Superior temporal gyrus (tissue), 1 donor: Measurements from ENCODE around the gene ABCA1.
"Not testable (repeated sequence)": the region's sequence is repeated elsewhere in the genome, so short reads cannot be mapped to it uniquely, and the experiment has no call there.

Source experiments
- DNase-seq: peaks from one replicate; pipeline ENCODE4 v3.0.0-alpha.2; 2016; ENCODE audit errors: extremely low spot score

The ABCA1 gene

DNA sequence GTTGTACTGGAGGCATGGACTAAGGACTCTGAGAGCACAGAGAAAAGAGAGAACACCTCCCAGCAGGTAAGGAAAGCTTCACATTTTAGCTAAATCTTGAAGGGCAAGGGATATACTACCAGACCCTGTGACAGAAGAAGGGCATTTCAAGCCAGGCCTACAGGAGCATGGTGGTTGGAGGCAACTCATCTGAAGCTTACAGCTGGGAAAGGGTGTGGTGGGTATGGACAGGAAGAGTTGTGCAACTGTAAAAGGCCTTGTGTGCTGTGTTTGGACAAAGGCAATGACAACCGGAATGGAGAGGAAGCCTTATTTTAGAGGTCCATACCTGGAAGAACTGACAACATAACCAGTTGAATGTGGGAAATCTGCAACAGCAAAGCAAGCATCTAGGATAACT is 132.9 kb downstream of the ABCA1 start:
- no peak for DNase-seq

DNA sequence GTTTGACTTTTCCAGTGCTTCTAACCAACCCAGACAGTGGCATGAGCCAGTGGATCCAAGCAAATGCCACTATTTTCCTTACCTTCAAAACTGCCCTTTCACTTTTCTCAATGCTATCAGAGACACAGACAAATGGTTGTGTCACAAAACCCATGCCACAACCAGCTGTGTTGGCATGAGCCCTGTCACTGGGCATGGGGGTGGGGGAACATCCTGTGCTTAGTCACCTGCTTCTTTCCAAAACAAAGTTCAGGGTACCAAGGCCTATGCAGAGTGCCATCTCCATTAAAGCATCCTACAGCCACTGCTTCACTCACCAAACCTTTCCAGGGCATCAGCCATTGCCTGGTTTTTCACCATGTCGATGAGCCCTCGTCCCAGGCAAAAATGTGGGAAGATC is 133.9 kb downstream of the ABCA1 start:
- DNase-seq: no peak

DNA sequence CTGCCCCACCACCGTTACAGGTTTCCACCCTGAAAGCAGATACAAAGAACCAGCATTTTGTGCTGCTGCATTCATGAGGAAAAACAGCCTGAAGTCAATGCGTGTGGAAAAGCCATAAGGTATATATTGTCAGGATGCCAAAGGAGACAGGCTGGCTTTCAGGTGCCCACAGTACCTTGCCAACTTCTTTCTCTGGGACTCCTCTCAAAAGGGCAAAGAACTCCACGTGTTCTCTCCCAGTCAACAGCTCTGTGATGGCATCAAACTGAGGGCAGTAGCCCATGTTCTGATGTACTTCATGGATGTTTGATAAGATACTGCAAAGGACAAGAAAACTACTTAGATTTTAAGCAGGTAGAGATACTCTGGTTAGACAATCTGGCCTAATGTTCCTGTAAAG is 139.7 kb downstream of the ABCA1 start:
- no peak for DNase-seq

DNA sequence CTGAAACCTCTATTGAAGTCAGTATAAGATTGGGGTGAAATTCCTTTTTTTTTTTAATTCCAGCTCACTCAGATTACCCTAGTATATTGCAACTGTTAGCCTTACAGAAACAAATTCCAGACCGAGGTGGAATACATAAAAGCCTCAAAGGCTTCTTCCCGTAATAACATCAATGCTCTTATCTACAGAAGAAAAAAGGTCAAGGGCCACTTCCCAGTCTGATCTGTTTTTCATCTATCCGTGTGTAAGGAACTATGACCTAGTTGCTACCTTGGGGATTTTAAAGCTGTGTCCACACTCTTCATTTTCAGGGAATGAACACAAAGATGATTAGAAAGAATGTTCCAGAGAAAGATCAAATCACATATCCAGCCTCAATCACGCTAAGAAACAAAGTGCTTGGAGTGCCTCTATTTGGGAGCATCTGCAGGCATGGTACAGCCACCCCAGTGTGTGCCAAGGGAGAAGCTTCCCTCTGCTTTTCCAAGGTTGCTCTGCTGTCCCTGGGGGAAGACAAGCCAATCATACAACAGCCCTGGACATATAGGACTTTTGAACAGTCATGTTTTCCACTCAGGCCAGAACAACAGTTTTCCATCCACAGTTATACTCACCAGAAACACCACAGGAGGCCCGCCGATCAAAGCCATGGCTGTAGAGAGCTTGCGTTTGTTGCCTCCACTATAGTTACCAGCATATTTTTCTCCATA is 140.5 kb downstream of the ABCA1 start:
- no peak for DNase-seq

DNA sequence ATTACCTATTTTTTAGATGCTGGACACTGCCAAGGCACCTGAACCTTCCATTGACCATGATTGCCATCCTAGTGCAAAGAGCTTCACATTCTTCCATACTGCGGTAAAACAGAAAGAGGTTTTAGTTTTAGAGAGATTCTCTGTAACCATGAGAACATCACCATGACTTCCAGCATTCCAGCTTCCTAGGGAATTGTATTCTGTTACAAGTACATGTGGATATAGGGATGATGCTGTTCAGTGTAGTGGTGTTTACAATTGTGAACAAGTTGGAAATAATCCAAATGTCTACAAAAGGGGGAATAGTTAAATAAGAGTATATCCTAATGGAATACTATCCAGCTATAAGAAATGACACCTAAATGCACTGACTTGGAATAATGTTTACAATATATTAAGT is 141.7 kb downstream of the ABCA1 start:
- no peak for DNase-seq

DNA sequence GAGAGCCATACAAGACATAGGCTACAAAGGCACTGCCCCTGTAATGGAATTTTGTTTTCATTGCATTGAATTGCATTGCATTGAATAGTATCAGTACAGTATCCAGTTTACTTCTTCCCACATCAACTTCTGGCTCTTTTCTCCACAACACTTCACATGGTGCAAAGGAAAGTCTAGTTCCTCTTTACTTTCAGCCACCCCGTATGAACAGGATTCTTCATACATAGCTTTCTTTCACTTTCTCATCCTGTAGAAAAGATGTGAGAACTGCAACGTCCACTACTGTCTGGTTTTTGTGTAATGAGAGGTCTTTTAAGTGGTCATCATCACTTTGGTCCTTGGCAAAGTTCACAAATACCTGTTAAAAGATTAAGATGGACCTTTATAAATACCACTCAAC is 143.9 kb downstream of the ABCA1 start:
- no peak for DNase-seq

DNA sequence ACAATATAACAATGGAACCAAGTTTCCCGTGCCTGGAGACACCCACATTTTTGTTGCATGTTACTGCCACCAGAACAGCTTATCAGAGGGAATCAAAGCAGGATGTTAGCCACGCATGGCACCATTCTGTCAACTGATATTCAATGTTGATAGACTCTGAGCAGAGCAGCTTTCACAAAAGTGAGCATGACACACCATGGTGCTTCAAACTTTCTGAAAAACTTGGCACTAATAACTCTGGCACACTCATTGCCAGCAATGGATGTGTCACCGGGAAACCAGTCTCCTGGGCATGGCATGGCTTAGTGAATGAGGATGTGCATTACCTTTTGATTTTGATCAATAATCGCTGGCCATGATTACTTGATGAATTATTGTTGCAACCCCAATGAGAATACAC is 144.4 kb downstream of the ABCA1 start:
- no peak for DNase-seq

DNA sequence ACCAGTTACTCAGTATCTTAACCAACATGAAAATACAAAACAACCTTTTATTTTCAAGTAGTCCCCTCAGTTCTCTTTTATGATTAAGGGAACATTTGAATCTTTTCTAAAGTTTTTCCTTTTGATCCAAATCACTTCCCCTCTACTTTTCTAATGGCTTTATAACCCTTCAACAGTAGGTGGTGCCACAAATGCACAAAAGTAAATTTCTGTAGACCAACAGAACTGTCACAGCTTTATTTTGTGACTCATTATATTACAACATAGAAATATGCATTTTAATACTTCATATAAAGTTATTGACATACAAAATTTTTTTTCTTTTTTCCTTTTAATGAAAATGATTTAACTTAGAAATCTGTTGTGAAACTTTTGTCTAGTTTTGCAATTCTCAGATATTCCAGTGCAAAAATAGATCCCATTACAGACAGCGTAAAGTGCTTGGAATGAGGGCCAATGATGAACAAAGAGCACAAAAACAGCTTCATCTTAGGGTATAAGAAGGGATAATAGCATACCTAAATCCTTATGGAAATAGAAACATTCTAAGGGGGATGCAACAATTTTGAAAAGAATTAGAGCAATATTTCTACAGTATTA is 147.1 kb downstream of the ABCA1 start:
- DNase-seq: no peak

DNA sequence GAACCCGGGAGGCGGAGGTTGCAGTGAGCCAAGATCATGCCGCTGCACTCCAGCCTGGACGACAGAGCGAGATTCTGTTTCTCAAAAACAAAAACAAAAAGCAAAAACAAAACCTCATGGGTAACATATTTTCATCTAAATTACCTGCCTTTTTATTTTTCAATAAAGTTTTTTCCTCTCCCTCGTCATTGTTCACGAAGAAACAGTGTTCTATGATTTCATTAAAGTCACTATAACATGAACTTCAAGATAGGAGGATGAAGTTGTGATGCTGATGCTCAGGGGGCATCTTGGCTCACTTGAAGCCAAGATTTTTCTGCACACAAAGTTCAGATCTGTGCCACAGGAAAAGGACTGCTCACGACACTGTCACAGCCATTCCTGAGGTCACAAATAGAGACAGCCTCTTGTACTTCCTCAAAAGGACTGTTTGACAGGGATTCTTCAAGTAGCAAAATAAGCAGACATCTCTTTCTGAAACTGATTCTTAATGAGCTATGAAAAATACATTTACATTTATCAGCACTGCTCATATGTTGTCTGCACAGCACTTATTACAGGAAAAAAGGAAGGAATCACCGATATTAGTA is 147.9 kb downstream of the ABCA1 start:
- DNase-seq: no peak

DNA sequence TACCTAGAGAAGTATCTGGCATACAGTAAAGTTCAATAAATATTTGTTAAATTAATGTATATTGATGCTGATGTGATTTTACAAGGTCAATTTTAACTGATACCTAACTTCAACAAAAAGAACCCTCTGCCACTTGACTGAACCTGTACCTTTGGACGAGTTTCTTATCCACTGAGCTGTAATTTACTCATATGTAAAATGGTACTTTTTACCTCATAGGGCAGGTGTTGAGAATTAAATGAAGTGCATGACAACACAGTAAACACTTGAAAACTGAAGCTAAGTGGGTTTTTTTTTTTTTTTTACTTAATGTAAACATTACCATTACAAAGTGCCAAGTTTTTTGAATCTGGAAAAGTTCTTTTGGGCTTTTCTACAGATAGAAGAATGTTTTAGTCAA is 148.6 kb downstream of the ABCA1 start:
- no peak for DNase-seq

DNA sequence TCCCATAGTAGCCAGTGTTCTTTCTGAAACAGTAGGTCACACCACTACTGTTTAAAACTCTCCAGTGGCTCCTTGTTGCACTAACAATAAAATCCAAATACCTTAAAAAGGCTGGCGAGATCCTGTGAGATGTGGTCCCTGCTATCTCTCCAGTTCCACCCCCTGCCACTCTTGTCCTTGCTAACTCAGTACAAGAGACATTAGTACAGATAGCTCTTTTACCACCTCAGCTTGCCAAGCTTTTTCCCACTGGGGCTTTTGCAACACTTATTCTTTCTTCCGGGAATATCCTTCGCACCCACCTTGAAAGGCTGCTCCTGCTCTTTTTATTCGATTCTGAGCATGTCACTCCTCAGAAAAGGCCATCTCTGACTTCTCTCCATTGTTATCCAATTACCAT is 149.2 kb downstream of the ABCA1 start:
- DNase-seq: no peak

DNA sequence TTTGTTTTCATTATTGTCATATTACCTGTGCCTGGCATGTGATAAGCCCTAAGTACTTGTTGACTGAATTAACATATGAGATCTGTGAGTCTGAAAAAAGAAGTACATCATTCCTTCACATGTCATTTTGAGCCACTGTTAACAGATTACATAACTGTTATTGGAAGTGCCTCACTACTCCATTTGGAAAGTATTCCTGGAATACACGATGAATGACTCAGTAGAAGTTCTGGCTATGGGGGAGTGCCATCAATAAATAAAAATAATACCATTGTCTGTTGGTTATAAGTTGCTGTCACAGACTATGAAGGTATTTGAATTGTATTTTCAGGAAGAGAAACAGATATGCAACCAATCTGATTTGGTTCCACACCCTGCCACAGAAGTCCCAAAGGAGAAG is 151.2 kb downstream of the ABCA1 start:
- DNase-seq: peak; percentile 45

DNA sequence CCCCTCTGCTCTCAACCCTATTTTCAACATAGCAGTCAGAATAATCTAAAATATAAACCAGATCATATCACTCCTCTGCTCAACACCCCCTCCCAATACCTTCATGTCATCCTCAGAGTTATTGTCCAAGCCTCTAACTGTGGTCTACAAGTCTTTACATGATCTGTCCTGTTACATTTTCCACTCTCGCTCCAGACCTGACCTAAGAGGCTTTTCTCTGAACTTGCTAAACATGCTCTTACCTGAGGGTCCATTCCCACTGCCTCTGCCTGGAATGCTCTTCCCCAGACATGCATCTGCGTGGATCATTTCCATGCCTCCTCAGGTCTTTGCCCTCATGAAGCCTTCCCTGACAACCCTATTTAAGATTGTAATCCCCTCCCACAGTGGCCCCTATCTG is 152.0 kb downstream of the ABCA1 start:
- DNase-seq: no peak

DNA sequence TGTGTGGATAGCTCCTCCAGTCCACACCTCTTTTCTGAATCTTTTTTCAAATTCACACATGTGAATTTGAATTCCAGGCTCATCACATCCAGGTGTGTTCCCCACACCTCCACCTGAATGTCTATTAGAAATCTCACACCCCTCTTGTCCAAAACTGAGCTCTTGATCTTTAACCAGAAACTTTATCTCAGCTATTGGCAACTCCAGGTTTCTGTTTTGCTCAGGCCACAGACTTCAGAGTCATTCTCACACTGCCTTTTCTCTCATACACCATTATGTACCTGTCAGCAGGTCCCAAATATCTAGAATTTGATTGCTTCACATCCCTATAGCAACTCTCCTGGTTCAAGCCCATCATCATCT is 152.4 kb downstream of the ABCA1 start:
- no peak for DNase-seq

DNA sequence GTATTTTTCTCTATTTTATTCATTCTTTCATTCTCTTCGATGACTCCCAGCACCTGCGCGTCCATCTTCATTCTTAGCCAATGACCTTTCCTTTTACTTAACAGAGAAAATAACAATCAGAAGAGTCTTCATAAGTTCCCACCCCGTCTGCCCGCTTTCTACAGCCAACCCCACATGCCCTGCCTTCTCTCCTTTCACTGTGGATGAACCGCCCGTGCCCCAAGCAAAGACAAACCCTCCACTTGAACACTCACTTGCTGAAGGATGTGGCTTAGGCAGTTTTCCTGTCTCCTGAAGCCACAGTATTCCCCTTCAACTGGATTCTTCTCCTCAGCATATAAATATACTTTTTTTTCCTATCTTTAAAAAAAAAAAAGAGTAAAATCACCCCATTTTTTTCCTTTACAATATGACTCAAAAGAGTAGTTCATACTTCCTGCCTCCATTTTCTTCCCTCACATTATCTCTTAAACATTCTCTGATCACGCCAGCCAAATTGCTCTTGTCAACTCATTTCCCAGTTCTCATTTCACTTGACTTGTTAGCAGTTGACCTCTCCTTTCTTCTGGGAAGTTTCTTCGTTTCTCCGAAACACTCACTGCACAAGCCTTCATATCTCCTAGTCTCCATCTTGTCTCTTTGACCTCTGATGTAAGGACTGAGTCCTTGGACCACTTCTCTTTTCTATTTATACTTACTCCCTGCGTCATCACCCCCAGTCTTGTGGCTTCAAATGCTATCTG is 153.0 kb downstream of the ABCA1 start:
- no peak for DNase-seq

DNA sequence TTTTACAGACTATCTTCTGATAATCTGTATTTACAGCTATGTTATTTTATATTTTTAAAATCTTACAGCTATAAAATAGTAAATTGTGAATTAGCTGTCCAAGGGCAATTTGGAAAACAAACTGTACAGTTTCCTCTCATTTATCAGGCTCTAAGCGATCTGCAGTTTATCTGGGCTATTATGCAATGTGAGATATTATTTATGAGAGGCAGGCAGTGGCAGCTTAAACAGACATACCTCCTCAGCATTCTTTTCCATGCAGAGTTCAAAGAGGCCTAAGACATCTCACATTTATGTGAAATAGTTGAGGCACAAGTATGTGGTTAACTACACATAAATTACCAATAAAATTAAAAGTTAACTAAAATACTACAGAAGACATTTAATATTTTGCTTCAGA is 153.8 kb downstream of the ABCA1 start:
- no peak for DNase-seq

DNA sequence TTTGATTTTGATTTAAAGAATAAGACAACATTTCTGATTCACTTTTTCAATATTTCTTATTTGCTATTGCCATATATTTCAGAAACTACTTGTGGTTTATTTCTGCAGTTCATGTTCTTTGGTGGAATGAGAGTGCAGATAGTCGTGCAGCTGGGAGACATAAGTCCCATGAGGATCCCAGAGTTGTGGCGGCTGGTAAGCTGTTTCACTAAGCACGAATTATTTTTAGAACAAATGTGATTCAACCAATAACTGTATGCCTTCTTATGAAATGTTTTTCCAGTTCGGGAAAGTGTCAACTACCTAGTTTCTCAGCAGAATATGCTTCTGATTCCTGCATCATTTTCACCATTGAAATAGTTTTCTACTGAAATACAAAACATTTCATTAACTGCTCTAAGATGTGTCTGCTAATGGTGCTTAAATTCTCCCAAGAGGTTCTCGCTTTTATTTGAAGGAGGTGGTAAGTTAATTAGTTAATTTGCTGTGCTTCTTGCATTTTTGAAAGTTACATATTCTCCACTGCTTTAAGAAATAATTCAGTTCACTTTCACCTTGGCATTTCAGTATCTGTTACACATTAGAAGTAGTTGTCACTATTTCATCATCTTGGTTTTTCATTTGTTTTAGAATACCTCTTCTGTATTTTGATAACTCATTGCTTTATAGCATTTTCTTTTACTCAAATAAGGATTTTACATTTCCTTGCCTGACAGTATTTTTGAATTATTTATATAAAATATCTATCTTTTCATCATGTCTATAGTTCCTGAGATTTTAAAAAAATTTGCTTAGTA is 155.0 kb downstream of the ABCA1 start:
- no peak for DNase-seq

DNA sequence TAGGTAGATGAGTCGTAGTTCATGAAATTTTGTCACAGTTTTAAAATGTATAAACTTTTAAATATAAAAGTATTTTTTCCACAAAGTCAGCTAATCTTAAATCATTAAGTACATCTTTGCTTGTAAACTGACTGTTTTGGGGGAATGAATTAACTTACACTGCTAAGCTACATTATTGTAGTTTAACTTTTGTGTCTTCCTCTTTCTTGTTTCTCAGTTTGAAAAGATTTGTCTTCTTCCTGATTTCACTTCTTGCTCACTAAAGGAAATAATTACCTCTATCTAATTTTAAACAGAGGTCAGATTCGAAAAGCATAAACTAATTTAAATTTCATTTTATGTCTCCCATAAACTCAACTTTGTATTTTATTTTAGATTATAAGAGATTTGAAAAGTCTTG is 158.3 kb downstream of the ABCA1 start:
- DNase-seq: no peak

DNA sequence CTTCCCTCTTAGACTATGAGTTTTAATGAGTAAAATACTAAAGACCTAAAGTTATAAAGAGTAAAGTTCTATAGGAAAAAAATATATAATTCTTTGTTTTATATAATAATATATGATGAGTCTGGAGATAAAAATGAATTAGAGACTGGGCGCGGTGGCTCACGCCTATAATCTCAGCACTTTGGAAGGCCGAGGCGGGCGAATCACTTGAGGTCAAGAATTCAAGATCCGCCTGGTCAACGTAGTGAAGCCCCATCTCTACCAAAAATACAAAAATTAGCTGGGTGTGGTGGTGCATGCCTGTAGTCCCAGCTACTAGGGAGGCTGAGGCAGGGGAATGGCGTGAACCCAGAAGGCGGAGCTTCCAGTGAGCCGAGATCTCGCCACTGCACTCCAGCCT is 158.9 kb downstream of the ABCA1 start:
- DNase-seq: not testable (repeated sequence)

DNA sequence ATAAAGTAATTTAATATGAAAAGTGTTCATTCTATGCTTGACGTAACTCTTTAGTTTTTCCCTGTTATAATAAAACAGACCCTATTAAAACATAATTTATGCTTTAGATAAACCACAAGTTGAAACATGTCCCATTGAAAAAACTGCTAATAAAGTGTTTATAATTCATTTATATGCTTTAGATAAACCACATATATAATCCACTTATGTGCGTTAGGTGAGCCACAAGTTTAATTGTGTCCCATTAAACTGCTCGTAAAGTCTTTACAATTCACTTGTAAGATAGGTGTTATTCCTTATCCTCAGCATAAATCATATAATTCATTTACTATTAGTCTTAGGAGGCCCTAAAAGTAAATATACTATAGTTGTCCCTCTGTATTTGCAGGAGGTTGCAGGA is 160.4 kb downstream of the ABCA1 start:
- no peak for DNase-seq

DNA sequence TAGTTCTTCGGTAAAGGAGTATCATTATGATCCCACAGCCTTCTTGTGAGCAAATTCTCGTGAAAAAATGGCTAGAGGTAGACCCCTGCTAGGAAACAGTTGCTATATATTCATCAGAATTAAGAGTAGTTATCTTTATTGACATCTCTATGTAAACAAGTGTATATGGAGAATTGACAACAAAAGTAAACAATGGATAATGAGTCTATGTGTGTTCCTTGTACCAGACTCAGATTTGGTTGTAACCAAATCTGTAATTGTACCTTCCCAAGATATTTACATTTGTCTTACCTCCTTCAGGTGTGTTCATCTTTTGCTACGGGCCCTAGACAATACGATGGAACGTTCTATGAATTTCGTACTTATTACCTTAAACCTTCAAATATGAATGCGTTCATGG is 161.9 kb downstream of the ABCA1 start:
- no peak for DNase-seq

DNA sequence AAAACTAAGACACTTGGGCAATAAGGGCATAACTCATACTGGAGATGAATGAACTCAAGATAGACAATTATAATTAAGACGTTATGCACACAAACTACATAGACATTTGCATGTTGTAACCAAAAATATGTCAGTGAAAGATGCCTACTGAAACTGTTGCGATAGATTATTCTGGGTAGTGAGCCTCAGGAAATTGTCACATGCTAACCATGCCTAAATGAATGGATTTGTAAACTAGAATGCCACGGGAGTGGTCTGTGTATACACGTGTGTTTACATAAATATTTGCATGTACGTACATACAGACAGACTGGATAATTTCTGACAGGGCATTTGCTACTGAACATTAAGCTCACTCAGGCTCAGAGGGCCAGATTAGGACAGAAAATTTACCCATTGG is 162.8 kb downstream of the ABCA1 start:
- no peak for DNase-seq
